GM13976 (cell line): ENCODE results near the gene ZBED2.
A peak's percentile ranks its signal among the peaks of the same experiment; 100 is the strongest.

Experiments used
- DNase-seq: peaks from one replicate; pipeline ENCODE4 v3.0.0; 2012; ENCODE audit warnings: low spot score
- in situ Hi-C: fragments of 300-500 bp; cut with MboI; formaldehyde crosslinking; loops from one replicate; pipeline ENCODE4 v1.12.0; 2022; ENCODE audit warnings: low sequenced_read_pairs, mixed read lengths, inconsistent platforms; ENCODE audit not compliant: unreplicated experiment
- TF ChIP-seq, protein P1 (sequence below): IDR thresholded peaks from 2 replicates; pipeline ENCODE4 v1.5.1; 2012; ENCODE audit warnings: borderline replicate concordance, mild to moderate bottlenecking; ENCODE audit not compliant: insufficient read depth; ENCODE audit errors: extremely low read depth, missing control alignments, control extremely low read depth

ZBED2 gene

DNA sequence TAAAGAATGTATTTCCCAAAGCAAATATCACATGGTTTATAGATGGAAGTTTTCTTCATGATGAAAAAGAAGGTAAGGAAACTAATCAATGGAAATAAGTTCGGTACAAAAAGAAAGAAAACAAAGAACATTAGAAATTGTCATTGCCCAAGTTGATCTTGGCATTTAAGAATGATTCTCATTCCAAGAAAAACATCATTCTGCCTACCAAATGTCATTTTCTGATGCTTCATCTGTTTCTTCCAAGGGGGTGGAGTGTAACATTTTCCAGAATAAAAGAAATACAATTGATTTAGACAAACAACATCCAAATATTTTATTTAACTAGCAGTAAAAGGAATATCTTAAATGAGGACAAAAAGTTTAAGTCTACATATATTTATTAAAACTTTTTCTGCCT is 3.0 kb upstream of the ZBED2 start:
- no peak for DNase-seq
- TF ChIP-seq, protein P1, sequence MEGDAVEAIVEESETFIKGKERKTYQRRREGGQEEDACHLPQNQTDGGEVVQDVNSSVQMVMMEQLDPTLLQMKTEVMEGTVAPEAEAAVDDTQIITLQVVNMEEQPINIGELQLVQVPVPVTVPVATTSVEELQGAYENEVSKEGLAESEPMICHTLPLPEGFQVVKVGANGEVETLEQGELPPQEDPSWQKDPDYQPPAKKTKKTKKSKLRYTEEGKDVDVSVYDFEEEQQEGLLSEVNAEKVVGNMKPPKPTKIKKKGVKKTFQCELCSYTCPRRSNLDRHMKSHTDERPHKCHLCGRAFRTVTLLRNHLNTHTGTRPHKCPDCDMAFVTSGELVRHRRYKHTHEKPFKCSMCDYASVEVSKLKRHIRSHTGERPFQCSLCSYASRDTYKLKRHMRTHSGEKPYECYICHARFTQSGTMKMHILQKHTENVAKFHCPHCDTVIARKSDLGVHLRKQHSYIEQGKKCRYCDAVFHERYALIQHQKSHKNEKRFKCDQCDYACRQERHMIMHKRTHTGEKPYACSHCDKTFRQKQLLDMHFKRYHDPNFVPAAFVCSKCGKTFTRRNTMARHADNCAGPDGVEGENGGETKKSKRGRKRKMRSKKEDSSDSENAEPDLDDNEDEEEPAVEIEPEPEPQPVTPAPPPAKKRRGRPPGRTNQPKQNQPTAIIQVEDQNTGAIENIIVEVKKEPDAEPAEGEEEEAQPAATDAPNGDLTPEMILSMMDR, result no peak
- in situ Hi-C loops, result no loop called here

DNA sequence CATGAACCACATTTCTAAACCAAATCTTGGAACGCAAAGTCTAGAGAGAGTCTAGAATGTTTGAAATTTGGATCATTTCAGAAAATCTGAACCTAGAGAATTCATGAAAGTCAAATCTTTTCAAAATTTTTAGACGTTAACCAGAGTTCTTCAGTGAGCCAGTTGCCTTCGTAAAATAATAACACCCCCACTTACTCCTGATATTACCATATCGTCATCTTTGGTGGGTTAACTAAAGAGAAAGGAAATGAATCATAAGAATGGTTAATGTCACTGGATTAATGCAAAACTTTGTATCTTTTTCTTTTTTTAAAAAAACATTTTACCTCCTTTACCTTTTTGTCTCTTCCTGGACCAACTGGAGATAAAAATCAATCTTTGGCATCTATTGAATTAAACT is 1.2 kb upstream of the ZBED2 start:
- TF ChIP-seq, protein P1, result no peak
- DNase-seq, result no peak
- in situ Hi-C loops, result no loop called here

DNA sequence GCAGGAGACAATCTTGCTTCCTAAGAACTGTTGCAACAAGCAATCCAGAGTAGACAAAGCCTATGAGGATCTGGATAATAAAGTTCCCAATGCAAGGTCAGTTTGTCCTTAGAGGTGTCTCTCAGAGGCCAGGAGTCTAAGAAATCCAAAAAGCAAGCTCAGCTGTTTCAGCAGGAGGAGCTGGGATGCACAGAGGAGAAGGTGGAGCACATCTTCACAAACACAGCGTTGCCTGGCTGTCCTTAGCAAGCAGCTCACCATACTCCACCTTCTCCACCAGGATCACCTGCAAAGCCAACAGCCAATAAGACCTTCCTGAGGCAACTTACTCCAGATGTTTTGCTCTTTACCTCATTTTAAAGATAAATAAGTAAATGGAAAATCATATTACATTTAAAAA is 365 bp downstream of the ZBED2 start:
- in situ Hi-C loops, result no loop called here
- no peak for DNase-seq
- TF ChIP-seq, protein P1, result no peak

DNA sequence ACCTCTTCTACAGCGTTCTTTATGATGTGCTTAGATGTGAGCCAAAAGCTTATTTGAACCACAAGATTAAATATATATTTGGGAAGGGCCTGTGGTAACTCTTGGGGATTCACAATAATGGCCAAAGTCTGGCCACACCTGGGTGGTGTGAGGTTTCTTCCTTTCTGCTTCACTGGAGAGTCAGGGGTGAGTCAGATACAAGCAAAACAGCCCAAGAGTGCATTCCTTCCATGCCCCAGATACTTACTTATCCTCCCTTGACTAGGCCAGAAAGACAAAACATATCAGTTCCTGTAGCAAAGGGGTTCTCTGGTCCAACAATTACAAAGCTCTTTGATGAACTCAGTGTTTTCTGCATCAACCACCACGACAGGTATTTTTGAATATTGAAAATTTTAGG is 941 bp downstream of the ZBED2 start:
- peak; percentile 30 for DNase-seq
- in situ Hi-C loops, result no loop called here
- TF ChIP-seq, protein P1, result no peak

DNA sequence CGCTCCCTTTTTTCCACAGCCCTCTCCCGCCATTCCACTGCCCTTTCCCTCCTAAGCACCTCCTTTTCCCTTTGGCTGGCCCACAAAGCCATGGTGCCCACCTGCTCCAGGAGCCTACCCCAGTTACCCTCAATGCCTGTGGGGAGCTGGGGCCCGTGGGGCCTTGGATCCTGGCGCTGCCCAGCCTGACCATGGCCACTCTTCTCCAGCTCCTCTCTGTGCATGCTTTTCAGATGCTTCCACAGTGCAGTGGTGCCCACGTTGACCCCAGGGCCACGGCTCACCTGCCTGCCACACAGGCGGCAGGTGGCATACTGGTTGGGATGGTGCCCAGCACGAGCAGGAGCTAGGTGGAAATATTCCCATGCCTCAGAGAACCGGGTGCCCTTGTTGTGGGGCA is 1.5 kb downstream of the ZBED2 start:
- DNase-seq, result no peak
- TF ChIP-seq, protein P1, result no peak
- in situ Hi-C loops, result no loop called here

DNA sequence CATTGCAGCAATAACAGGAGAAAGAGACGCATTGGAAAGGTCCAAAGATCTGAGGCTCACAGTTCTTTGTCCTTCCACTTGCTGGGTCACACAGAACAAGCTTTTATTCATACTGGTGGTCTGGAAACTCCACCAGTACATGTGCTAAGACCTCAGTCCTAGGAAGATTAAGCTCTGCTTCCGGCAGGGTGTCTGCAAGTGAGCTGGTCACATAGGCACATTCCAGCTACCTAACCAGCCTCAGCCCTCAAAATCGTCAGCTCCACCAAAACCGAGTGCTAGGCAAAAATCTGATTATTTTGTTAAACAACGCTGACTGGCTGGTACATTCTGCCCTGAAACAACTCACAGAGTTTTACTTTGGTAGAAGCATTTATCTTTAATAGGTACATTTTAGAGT is 2.2 kb downstream of the ZBED2 start:
- no peak for DNase-seq
- in situ Hi-C loops, result no loop called here
- TF ChIP-seq, protein P1, result no peak

DNA sequence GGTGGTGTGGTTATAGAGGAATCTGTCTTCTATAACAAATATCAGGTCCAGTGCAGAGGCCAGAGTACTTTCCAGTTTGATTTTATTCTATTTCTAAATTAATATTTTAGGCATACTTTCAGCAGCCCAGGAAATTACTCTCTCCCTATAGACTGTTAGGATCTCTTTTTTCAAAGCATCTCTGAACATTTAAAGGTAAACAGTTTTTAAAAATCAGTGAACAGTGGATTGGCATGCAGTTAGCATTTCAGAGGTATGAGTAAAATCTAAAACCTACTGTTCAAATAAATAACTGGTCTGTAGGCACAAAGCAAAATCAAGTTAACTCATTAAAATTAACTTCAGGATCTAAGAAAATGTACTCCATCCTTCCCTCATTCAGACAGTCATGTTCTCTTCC is 3.0 kb downstream of the ZBED2 start:
- in situ Hi-C loops, result no loop called here
- TF ChIP-seq, protein P1, result no peak
- DNase-seq, result no peak
